MM.1S (cell line): ENCODE measurements around the gene GSN.

Source experiments
- DNase-seq: peaks from one replicate; pipeline ENCODE4 v3.0.0-alpha.2; 2015
- H2AFZ ChIP-seq: fragments of 300-600 bp; sonication (generic); 2 replicates; pipeline ENCODE4 v1.6.0; 2016; ENCODE audit warnings: antibody characterized with exemption, low read length
- H3F3A ChIP-seq: fragments of 300-600 bp; sonication (generic); 2 replicates; pipeline ENCODE4 v1.6.1; 2016; ENCODE audit warnings: mild to moderate bottlenecking, antibody characterized with exemption, low read length, moderate library complexity, mixed read lengths; ENCODE audit not compliant: insufficient read depth
- H3K27ac ChIP-seq: fragments of 300-600 bp; sonication (generic); 2 replicates; pipeline ENCODE4 v1.5.1; 2016; ENCODE audit warnings: mild to moderate bottlenecking, low read length
- H3K27me3 ChIP-seq: fragments of 300-600 bp; sonication (generic); replicated peaks from 2 replicates; pipeline ENCODE4 v1.6.0; 2016; ENCODE audit warnings: low read length; ENCODE audit not compliant: insufficient read depth
- H3K36me3 ChIP-seq: fragments of 300-600 bp; sonication (generic); replicated peaks from 2 replicates; pipeline ENCODE4 v1.6.1; 2016; ENCODE audit warnings: mild to moderate bottlenecking, low read length, mixed read lengths; ENCODE audit not compliant: insufficient read depth
- H3K4me1 ChIP-seq: fragments of 300-600 bp; sonication (generic); 2 replicates; pipeline ENCODE4 v1.6.1; 2016; ENCODE audit warnings: low read length, mixed read lengths
- H3K4me2 ChIP-seq: fragments of 300-600 bp; sonication (generic); 2 replicates; pipeline ENCODE4 v1.6.0; 2016; ENCODE audit warnings: low read depth, low read length
- H3K4me3 ChIP-seq: fragments of 300-600 bp; sonication (generic); 2 replicates; pipeline ENCODE4 v1.5.1; 2016; ENCODE audit warnings: low read length, mixed read lengths
- H3K79me2 ChIP-seq: fragments of 300-600 bp; sonication (generic); 2 replicates; pipeline ENCODE4 v1.6.1; 2016; ENCODE audit warnings: mixed run types, low read length, mixed read lengths
- H3K9ac ChIP-seq: fragments of 300-600 bp; sonication (generic); 2 replicates; pipeline ENCODE4 v1.6.1; 2016; ENCODE audit warnings: low read length, mixed read lengths
- H3K9me2 ChIP-seq: fragments of 300-600 bp; sonication (generic); replicated peaks from 2 replicates; pipeline ENCODE4 v1.6.1; 2016; ENCODE audit warnings: mild to moderate bottlenecking, low read length, mixed read lengths; ENCODE audit not compliant: insufficient read depth
- H3K9me3 ChIP-seq: fragments of 300-600 bp; sonication (generic); replicated peaks from 2 replicates; pipeline ENCODE4 v1.6.1; 2016; ENCODE audit warnings: mild to moderate bottlenecking, low read length, mixed read lengths; ENCODE audit not compliant: insufficient read depth
- H4K20me1 ChIP-seq: fragments of 300-600 bp; sonication (generic); 2 replicates; pipeline ENCODE4 v1.6.1; 2016; ENCODE audit warnings: mild to moderate bottlenecking, low read length, moderate library complexity, mixed read lengths; ENCODE audit not compliant: insufficient read depth
- EZH2 ChIP-seq: fragments of 300-600 bp; sonication (generic); optimal IDR thresholded peaks from 2 replicates; pipeline ENCODE3; 2017; ENCODE audit warnings: low read depth, mild to moderate bottlenecking, antibody characterized with exemption, low read length, mixed read lengths
- EZH2phosphoT487 ChIP-seq: fragments of 300-600 bp; sonication (generic); IDR thresholded peaks from 2 replicates; pipeline ENCODE4 v1.6.1; 2018; ENCODE audit warnings: antibody characterized with exemption, low read length
- TF ChIP-seq, protein P1 (sequence below): fragments of 300-600 bp; sonication (generic); IDR thresholded peaks from 2 replicates; pipeline ENCODE4 v1.5.1; 2016; ENCODE audit warnings: antibody characterized with exemption, low read length, mixed read lengths

Gene GSN

DNA sequence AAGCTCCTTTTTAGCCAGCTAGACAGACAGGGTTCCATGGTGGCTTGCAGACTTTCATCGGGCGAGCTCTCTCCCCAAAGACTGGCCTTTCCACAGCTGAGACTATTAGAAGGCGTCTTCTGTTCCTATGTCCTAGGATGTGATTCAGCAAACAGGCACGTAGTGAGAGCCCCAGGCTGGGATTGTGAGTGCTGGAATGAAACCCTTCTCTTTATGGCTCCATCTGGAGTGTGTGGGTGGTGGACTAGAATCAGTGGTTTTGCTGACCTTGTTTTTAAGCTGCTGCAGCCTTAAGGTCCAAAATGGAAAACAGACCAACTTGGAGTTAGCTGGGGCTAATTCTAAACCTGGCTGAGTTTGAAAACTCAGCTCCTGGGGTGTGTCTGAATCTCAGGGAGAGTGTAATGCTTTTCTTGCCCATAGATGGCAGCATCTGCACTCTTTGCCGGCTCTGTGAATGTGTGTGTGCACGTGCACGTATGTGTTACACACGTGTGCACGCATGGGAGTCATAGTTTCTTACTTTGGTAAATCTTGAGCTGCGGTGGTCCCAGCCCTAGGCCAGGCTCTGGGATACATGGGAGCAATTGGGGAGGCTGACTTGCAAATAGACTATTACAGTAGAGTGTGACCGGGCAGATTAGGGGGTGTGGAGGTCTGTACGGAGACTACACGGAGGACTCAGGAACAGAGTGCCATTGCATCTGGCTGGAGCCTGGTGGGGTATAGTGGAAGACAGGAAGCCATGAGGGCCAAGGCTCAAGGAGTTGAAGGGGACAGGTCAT, 10.7 kb downstream of the GSN start:
- H3K9me3 ChIP-seq = no peaks in the 10 kb centered on the region
- no peak overlapping the region for H3K4me2 ChIP-seq
- no peaks in the 10 kb centered on the region for H3K27me3 ChIP-seq
- H3K4me3 ChIP-seq = no peak overlapping the region
- TF ChIP-seq, protein P1, sequence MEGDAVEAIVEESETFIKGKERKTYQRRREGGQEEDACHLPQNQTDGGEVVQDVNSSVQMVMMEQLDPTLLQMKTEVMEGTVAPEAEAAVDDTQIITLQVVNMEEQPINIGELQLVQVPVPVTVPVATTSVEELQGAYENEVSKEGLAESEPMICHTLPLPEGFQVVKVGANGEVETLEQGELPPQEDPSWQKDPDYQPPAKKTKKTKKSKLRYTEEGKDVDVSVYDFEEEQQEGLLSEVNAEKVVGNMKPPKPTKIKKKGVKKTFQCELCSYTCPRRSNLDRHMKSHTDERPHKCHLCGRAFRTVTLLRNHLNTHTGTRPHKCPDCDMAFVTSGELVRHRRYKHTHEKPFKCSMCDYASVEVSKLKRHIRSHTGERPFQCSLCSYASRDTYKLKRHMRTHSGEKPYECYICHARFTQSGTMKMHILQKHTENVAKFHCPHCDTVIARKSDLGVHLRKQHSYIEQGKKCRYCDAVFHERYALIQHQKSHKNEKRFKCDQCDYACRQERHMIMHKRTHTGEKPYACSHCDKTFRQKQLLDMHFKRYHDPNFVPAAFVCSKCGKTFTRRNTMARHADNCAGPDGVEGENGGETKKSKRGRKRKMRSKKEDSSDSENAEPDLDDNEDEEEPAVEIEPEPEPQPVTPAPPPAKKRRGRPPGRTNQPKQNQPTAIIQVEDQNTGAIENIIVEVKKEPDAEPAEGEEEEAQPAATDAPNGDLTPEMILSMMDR = peak; percentile 82
- no peak for TF ChIP-seq EZH2phosphoT487
- DNase-seq = peak; percentile 56
- H3K36me3 ChIP-seq = no peaks in the 10 kb centered on the region
- no peak overlapping the region for H3K27ac ChIP-seq
- no peak overlapping the region for H3K9ac ChIP-seq
- H3K79me2 ChIP-seq = no peaks in the 10 kb centered on the region
- no peaks in the 10 kb centered on the region for H3F3A ChIP-seq
- no peaks in the 10 kb centered on the region for H4K20me1 ChIP-seq
- H3K4me1 ChIP-seq = 0 out of 2 replicates have a peak, but pooled peaks cover 5% of the 10 kb centered on the region
- no peaks in the 10 kb centered on the region for H3K9me2 ChIP-seq
- H2AFZ ChIP-seq = peak overlapping the region; percentile 27; the same call in 1 of the 2 replicates

DNA sequence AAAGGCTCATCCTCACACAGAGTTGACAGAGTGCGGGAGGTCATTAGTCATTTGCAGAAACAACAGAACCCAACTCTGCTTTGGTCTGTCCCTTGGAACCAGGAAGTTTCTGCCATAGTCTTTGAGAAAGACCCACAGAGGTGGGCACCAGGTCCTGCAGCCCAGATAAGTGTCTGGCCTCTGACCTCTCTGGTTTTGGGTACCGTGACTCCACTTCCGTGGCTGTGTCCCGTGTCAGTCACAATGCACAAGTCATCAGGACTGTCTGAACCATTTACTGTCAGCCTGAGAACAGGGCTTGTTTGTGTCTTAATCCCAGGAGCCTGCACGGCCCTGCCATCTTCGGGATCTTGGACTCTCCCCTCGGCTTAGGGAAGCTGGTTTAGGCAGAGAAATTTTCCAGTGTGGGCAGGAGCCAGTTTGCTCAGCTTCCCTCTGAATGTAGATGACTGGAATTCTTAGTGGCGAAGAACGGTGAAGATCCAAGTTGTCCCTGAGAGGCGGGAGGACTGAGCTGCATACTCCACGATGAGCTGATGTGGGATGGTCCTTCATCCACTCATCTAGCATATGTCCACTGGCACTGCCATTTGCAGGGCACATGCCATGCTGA, 11.9 kb downstream of the GSN start:
- Histone ChIP-seq H4K20me1 (no peaks in the 10 kb centered on the region), H3K4me1 (0 out of 2 replicates have a peak, but pooled peaks cover 5% of the 10 kb centered on the region), H3K27me3 (no peaks in the 10 kb centered on the region), H3K4me3 (no peak overlapping the region), H3K79me2 (no peaks in the 10 kb centered on the region), H3K9ac (no peak overlapping the region), H2AFZ (no peak overlapping the region), H3K4me2 (no peak overlapping the region), H3K27ac (no peak overlapping the region), H3K9me2 (no peaks in the 10 kb centered on the region), H3F3A (no peaks in the 10 kb centered on the region), H3K36me3 (no peaks in the 10 kb centered on the region), H3K9me3 (no peaks in the 10 kb centered on the region)
- no peak for DNase-seq
- no peak for TF ChIP-seq EZH2phosphoT487
- TF ChIP-seq EZH2 = no peak
- TF ChIP-seq, protein P1 = no peak

DNA sequence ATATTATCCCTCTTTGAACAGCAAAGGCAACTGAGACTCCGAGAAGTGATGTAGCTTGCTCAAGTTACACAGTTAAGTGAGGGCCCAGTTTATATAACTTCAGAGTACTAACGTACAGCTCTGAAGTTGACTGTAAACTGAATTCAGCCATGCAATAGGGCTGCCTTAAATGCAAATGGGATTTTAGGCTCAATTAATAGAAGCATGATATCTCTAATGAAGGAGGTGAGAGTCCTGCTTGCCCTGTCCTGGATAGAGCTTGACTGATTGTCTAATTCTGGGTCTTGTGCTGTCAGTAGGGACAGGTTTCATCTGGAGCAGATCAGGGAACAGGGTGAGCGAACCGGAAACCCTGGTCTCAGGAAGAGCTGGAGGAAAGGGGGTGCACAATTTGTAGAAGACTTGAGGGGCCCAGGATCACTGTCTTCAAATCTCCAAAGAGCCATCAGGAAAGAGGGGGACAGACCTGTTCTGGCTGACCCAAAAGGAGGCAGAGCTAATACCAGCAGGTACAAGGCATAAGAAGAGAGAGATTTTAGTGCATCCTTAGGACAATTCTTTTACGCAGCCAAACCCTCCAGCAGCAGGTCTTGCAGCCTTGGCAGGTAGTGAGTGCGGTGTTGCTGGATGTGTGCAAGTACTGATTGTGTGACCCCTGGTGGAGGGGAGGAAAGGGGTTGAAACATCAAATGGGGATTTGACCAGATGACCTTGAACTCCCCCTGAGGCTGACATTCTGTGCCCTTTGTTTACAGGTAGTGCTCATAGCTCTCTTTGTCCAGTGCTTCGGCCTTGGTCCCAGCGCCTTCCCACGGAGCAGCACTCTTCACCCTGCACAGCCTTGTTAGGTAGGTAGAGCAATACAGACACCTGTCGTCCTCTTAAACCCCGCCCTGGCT, 13.0 kb downstream of the GSN start:
- no peak overlapping the region for H3K27ac ChIP-seq
- H3K4me1 ChIP-seq = 0 out of 2 replicates have a peak, but pooled peaks cover 5% of the 10 kb centered on the region
- no peaks in the 10 kb centered on the region for H3K36me3 ChIP-seq
- no peak overlapping the region for H3K9ac ChIP-seq
- no peak for DNase-seq
- H3F3A ChIP-seq = no peaks in the 10 kb centered on the region
- no peak overlapping the region for H2AFZ ChIP-seq
- no peak overlapping the region for H3K4me2 ChIP-seq
- H3K4me3 ChIP-seq = no peak overlapping the region
- TF ChIP-seq EZH2phosphoT487 (no peak), EZH2 (no peak)
- TF ChIP-seq, protein P1 = no peak
- no peaks in the 10 kb centered on the region for H3K79me2 ChIP-seq
- no peaks in the 10 kb centered on the region for H3K27me3 ChIP-seq
- H3K9me3 ChIP-seq = no peaks in the 10 kb centered on the region
- no peaks in the 10 kb centered on the region for H3K9me2 ChIP-seq
- H4K20me1 ChIP-seq = no peaks in the 10 kb centered on the region
